GM12865 (cell line): ENCODE data around the gene NPTXR.
A peak's percentile ranks its signal among the peaks of the same experiment; 100 is the strongest.

Source experiments
- DNase-seq: peaks from one replicate; pipeline ENCODE4 v3.0.0; 2010; ENCODE audit warnings: low read depth
- H3K4me3 ChIP-seq: 2 replicates; pipeline ENCODE4 v1.5.1; 2011; ENCODE audit warnings: mild to moderate bottlenecking, low read depth, low read length, control low read depth
- CTCF ChIP-seq: IDR thresholded peaks from 2 replicates; pipeline ENCODE4 v1.5.1; 2011; ENCODE audit warnings: low read length, control low read depth, low read depth, inconsistent platforms; ENCODE audit not compliant: insufficient read depth; ENCODE audit errors: missing control alignments

The NPTXR gene

GRCh38 chr22:38868886-38869381 lies 25.1 kb upstream of the NPTXR start:
- peak; percentile 82 for DNase-seq
- peak; percentile 92 for TF ChIP-seq CTCF
- no peak overlapping the region for H3K4me3 ChIP-seq

GRCh38 chr22:38868286-38868721 lies 24.5 kb upstream of the NPTXR start:
- no peak for DNase-seq
- TF ChIP-seq CTCF: no peak
- H3K4me3 ChIP-seq: no peak overlapping the region

GRCh38 chr22:38867471-38868285 lies 23.9 kb upstream of the NPTXR start:
- no peak for DNase-seq
- H3K4me3 ChIP-seq: no peak overlapping the region
- no peak for TF ChIP-seq CTCF

GRCh38 chr22:38867124-38867455 lies 23.3 kb upstream of the NPTXR start:
- H3K4me3 ChIP-seq: no peak overlapping the region
- no peak for DNase-seq
- no peak for TF ChIP-seq CTCF

- DNase-seq: no peak
- no peak for TF ChIP-seq CTCF
- H3K4me3 ChIP-seq: no peak overlapping the region
Measured at GRCh38 chr22:38866399-38867123, 22.7 kb upstream of the NPTXR start.

GRCh38 chr22:38866024-38866398 lies 22.2 kb upstream of the NPTXR start:
- no peak for TF ChIP-seq CTCF
- H3K4me3 ChIP-seq: no peak overlapping the region
- no peak for DNase-seq
